GM18517 (cell line): ENCODE measurements around the gene PSIP1.
"Not testable (repeated sequence)": the region's sequence is repeated elsewhere in the genome, so short reads cannot be mapped to it uniquely, and the experiment has no call there.

Experiments used
- ATAC-seq: cut with Tn5 transposase; IDR thresholded peaks from one replicate; pipeline ENCODE4 v1.9.1; 2021; ENCODE audit warnings: mild to moderate bottlenecking, moderate library complexity; ENCODE audit not compliant: unreplicated experiment

The PSIP1 gene

DNA sequence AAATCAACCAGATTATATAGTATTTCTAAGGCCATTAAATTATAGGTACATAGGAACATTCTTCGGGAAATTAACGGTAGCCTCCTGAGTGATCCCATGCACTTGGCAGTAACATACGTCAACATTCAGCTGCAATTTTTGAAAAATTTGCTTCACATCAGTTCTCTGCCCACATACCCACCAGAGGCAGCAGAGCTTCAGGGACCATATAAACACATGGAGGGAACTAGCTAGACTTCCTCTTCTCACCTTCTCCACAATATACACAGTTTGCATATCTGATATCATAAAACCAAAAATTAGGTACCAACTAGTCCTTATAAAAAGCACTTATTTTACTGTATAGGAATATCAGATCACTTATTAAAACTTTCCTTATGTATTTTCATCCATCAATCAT is 4.8 kb downstream of the PSIP1 start:
- no peak for ATAC-seq

DNA sequence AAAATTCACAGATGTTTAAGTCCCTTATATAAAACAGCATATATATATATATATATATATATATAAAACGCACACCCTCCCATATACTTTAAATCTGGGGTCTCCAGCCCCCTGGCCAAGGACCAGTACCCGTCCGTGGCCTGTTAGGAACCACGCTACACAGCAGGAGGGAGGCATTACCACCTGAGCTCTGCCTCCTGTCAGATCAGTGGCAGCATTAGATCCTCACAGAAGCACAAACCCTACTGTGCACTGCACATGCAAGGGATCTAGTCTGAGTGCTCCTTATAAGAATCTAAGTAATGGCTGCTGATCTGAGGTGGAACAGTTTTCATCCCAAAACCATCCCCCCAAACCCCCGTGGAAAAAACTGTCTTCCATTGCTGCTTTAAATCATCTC is 9.0 kb downstream of the PSIP1 start:
- ATAC-seq = no peak

DNA sequence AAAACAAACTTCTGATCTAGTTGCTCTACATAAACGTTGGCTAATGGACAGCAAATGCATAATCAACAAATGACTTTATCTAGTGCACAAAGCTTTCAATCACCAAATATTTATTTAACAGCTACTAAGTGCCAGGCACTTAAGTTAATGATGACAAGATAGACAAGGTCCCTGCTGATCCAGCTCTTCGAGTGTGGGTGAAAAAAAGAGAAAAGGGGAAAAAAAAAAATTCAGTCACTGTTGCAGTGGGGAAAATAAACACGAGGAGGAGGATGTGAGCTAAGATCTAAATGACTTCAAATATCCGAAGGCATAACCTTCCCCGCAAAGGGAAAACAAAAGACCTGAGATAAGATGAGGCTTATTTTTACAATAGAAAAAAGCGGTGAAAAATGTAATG is 9.6 kb downstream of the PSIP1 start:
- no peak for ATAC-seq

DNA sequence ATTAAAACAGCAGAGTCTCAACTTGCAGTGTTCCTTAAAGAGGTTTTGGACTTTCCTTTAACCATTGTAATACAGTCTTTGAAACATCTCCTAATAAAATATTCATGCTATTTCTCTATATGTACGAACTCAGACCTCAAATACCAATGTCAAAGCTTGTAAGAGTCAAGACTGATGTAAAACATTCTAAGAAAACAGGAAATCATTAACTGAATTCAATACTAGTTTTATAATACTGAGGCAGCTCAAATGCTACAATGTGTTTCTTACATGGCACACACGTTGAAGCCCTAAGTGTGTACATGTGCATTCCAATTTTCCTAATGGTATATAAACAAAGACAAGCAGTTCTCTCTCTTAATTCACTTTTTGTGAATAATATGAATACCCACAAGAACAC is 11.6 kb downstream of the PSIP1 start:
- ATAC-seq = no peak

DNA sequence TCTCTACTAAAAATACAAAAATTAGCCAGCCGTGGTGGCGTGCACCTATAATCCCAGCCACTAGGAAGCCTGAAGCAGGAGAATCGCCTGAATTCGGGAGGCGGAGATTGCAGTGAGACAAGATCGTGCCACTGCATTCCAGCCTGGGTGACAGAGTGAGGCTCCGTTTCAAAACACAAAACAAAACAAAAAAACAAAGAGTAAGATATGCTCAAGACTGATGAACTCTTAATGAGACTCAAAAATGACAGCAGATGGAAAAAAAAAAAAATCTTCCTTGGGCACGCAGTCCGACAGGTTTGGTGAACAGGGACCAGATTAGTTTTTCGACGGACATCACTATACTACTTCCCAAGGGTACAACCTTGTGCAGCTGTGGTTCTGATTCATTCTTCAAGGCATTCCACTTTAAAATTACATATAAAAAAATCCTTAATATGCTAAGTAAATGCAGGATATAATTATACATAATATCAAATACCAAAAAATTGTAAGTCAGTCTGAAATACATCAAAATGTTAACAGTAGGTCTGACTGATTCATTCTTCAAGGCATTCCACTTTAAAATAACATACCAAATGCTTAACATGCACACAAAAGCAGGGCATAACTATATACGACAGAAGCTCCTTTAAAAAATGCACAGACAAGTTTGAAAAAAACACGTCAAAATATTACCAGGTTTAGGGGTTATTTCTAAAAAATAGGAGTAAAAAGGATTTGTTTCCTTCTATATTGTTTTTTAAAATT is 12.3 kb downstream of the PSIP1 start:
- ATAC-seq = no peak

GRCh38 chr9:15492485-15493150 is 18.2 kb downstream of the PSIP1 start:
- ATAC-seq = no peak

- ATAC-seq = no peak
These were observed 18.8 kb downstream of the PSIP1 start for GRCh38 chr9:15491950-15492349.

DNA sequence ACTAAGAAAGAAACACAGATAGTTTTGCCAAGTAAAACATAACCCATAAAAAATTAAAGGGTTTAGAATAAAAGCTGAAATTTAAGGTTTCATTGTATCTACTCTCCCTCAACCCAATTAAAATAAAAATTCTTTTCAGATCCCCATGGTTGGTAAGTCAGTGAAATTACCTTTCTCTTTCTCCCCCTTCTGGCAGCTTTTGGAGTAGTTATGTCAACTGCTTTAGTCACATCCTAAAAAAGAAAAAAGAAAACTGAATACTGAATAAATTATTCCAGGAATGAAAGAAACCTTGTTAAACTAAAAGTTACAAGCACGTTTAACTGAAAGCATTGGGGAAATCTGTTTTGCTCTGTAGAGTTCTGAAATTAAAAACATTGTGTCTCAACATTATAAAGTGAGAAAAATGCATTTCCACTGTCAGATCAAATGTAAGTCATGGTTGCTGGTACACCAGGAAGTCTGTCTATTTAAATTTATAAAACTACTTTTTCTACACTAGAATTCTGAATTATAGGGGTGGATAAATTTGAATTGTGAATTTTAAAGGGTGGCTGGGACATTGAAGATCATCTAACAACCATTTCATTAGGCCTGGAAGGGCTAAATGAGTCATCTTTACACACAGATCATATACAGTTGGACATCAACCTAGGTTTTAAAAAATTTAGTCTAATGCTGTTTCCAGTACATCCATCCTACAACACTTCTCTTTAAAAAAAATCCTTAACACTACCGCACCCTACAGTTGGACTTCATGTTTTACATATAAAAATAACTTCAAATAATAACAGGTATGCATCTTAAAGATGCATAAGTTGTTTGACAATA is 24.7 kb downstream of the PSIP1 start:
- no peak for ATAC-seq

DNA sequence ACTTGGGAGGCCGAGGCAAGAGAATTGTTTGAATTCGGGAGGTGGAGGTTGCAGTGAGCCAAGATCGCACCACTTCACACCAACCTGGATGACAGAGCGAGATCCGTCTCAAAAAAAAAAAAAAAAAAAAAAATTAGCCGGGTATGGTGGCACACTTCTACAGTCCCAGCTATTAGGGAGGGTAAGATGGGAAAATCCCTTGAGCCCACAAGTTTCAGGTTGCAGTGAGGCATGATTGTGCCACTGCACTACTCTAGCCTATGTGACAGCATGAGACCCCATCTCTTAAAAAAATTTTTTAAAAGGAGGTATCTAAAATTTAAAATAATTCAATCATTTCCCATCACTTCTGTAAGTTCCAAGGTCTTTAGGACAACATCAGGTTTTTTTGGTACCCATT is 26.0 kb downstream of the PSIP1 start:
- no peak for ATAC-seq

GRCh38 chr9:15482146-15482545 is 28.6 kb downstream of the PSIP1 start:
- ATAC-seq = no peak

DNA sequence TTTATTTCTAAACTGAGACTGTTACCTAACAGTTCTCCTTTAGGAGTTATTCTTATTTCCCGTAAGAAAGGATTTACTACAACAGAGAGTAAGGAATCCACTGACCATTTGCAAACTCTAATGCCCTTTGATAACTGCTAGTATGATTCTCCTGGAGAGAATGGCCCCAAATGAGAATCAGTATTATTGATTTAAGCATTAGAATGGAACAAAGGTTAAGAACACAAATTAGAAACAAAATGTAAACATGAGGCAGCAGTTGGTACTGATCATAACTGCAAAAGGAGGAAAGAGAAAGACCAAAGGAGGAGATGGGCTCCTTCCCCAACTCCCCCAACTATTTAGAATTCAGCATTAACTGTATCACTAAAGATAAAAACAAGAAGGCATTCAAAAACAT is 30.7 kb downstream of the PSIP1 start:
- no peak for ATAC-seq

DNA sequence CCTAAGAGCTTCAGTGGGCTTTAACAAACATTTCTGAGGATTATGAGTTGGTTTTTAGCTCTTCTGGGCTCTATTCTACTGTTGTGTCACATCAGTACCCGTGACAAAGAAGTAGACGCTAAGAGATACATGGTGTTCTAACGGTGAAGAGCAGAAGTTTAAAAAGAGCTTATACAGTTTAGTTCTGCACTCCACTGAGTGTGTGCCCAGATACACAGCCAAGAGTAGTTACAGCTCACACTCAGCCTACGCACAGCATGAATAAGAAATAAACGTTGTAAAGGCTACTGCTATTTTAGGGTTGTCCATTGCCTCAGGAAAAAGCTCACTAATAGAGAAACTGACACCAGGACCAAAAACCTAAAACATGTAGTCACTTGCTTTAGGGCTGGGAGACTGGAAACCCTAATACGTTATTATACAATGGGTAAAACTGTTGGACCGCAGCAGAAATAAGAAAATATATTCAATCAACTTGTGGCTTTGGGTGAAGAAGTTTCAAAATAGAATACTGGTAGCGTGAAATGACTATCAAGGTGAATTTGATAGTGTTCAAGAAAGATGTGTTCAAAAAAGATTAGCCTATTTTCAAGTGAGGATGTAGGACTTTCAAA is 34.7 kb downstream of the PSIP1 start:
- no peak for ATAC-seq

DNA sequence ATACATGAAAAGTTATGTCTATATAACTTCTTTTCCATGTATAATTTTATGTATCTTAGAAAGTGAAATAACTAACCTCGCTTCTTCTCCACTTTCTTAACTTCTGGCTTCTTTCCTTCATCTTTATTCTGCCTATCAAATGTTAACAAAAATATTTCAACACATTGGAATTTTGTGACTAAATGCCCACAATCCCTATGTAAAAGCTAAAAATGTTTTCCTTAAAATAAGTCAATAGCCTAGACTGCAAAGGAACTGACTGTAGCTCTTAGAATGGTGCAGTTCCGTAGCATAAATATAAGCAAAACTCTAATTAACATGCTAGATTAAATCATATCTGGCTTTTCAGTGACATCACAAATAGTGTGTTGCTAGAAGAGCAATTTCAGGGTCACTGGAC is 40.9 kb downstream of the PSIP1 start:
- ATAC-seq = no peak

- no peak for ATAC-seq
These were observed 41.4 kb downstream of the PSIP1 start for GRCh38 chr9:15469406-15469805.

DNA sequence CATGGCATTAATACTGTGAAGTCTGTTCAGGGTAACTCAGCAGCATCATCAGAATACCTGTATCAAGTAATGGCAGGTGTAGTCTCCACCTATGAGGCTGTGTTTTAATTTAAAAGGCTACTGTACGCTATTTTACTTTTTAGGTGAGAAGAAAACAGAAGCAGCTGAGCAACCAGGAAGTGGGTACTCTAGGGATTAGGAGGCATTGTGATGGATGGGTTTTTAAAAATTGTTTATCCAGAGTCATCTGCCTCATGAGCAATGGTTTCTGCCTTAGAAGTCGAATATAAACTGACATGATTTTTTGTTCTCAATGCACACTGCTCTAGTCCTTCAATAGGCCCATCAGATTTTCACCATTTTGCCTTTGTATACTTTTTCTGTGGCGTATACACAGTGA is 42.6 kb downstream of the PSIP1 start:
- ATAC-seq = no peak

- no peak for ATAC-seq
These were observed 49.2 kb downstream of the PSIP1 start for GRCh38 chr9:15461601-15462000.

- no peak for ATAC-seq
These were observed 49.7 kb downstream of the PSIP1 start for GRCh38 chr9:15461056-15461455.

- no peak for ATAC-seq
These were observed 56.8 kb downstream of the PSIP1 start for GRCh38 chr9:15453956-15454355.

- no peak for ATAC-seq
These were observed 66.6 kb downstream of the PSIP1 start for GRCh38 chr9:15444141-15444540.

GRCh38 chr9:15442264-15442663 is 68.5 kb downstream of the PSIP1 start:
- ATAC-seq = not testable (repeated sequence)

- not testable (repeated sequence) for ATAC-seq
These were observed 68.9 kb downstream of the PSIP1 start for GRCh38 chr9:15441841-15442240.
